GM12878 (cell line): ENCODE data around the gene SNAI3. TPM values are rescaled to one million over a fixed set of nuclear protein-coding genes. Genes with fewer than 3 reads are reported as not detected.

Experiments used
- ATAC-seq: fragments of 200-7000 bp; cut with Tn5 transposase; 3 replicates; pipeline ENCODE4 v1.9.1; 2020; ENCODE audit warnings: mild to moderate bottlenecking, moderate library complexity
- BruUV-seq: library from RNA; stranded (reverse); fragments of 400-500 nt; replicated peaks from 2 replicates; lab custom pipeline; 2021; lab: Mats Ljungman, UMichigan
- CTCF ChIA-PET: fragments of 300-600 bp; sonication (Branson Sonifier 250); formaldehyde crosslinking; extraction: SDS; loops from one replicate; lab custom pipeline; 2021; ENCODE audit warnings: inconsistent platforms; lab: Yijun Ruan, JAX
- POLR2A ChIA-PET: fragments of 350-600 bp; formaldehyde crosslinking; extraction: SDS; loops from one replicate; lab custom pipeline; 2021; ENCODE audit warnings: inconsistent platforms; lab: Charles Lee
- RAD21 ChIA-PET: fragments of 300-600 bp; sonication (Branson Sonifier 250); formaldehyde crosslinking; loops from one replicate; lab custom pipeline; 2023; ENCODE audit warnings: antibody characterized with exemption; ENCODE audit not compliant: unreplicated experiment; lab: Charles Lee
- SMC1A ChIA-PET: fragments of 300-600 bp; sonication (Branson Sonifier 250); formaldehyde crosslinking; loops from one replicate; lab custom pipeline; 2023; ENCODE audit not compliant: unreplicated experiment, uncharacterized antibody; lab: Charles Lee
- DNase-seq: peaks from one replicate; pipeline ENCODE4 v3.0.0-alpha.2; 2011; ENCODE audit warnings: low read depth, low spot score
- FAIRE-seq: peaks from 3 replicates; lab custom pipeline; 2011; peaks lifted over from hg19 to GRCh38; lab: Jason Lieb, UNC
- H2AFZ ChIP-seq: 2 replicates; pipeline ENCODE4 v1.6.0; 2011; ENCODE audit warnings: low read depth, low read length, control low read depth; ENCODE audit not compliant: control insufficient read depth
- H3K27ac ChIP-seq: 2 replicates; pipeline ENCODE4 v1.5.1; 2011; ENCODE audit warnings: control low read depth; ENCODE audit not compliant: control insufficient read depth, insufficient read depth
- H3K27me3 ChIP-seq, 2 experiments: replicated peaks in 1 of 2; 2 replicates each; pipeline versions ENCODE4 v1.6.0 to v1.6.1; 2011; ENCODE audit warnings: low read length in 1 of 2; ENCODE audit not compliant: control insufficient read depth in 2 of 2, insufficient read depth in 2 of 2
- H3K36me3 ChIP-seq, 2 experiments: 2 replicates each; pipeline ENCODE4 v1.5.1; 2011; ENCODE audit warnings: low read length in 1 of 2; ENCODE audit not compliant: control insufficient read depth in 2 of 2, insufficient read depth in 2 of 2
- H3K4me1 ChIP-seq: 2 replicates; pipeline ENCODE4 v1.6.1; 2011; ENCODE audit warnings: mild to moderate bottlenecking, low read length, moderate library complexity, mixed read lengths; ENCODE audit not compliant: control insufficient read depth, insufficient read depth
- H3K4me2 ChIP-seq: 2 replicates; pipeline ENCODE4 v1.6.0; 2011; ENCODE audit warnings: control low read depth; ENCODE audit not compliant: control insufficient read depth, insufficient read depth
- H3K4me3 ChIP-seq: fragments of 200-600 bp; sonication (generic); 2 replicates; pipeline ENCODE4 v1.5.1; 2016
- H3K79me2 ChIP-seq: 2 replicates; pipeline ENCODE4 v1.6.0; 2011; ENCODE audit warnings: low read length; ENCODE audit not compliant: control insufficient read depth, insufficient read depth
- H3K9ac ChIP-seq: 2 replicates; pipeline ENCODE4 v1.8.0; 2011; ENCODE audit warnings: low read length, control low read depth, mixed read lengths; ENCODE audit not compliant: control insufficient read depth, insufficient read depth
- H3K9me3 ChIP-seq: replicated peaks from 3 replicates; pipeline ENCODE4 v1.5.1; 2011; ENCODE audit warnings: mild to moderate bottlenecking, low read length; ENCODE audit not compliant: control insufficient read depth, insufficient read depth
- H4K20me1 ChIP-seq: 2 replicates; pipeline ENCODE4 v1.6.0; 2011; ENCODE audit not compliant: control insufficient read depth, insufficient read depth
- IKZF1 ChIP-seq: fragments of 450-650 bp; conservative IDR thresholded peaks from 2 replicates; pipeline ENCODE4 v1.6.1; 2017; ENCODE audit warnings: antibody characterized with exemption, mild to moderate bottlenecking
- POLR2A ChIP-seq: IDR thresholded peaks from 2 replicates; pipeline ENCODE4 v1.6.1; 2011; ENCODE audit warnings: low read depth, mild to moderate bottlenecking, low read length
- WRNIP1 ChIP-seq: IDR thresholded peaks from 2 replicates; pipeline ENCODE4 v1.6.1; 2011; ENCODE audit warnings: low read depth, low read length, improper control_type of control experiment, borderline replicate concordance
- WGBS: methylation state at CpG from one replicate; pipeline ENCODE4 v1.1.6; 2016; ENCODE audit warnings: low lambda C conversion rate; ENCODE audit not compliant: insufficient replicate concordance, insufficient coverage; ENCODE audit errors: missing lambda C conversion rate; 5-methylcytosine and 5-hydroxymethylcytosine counted together
- in situ Hi-C: fragments of 300-500 bp; cut with MboI; formaldehyde crosslinking; loops from 9 replicates; pipeline ENCODE4 v1.14.3; 2018; ENCODE audit warnings: mixed read lengths
- intact Hi-C: fragments of 100-400 bp; cut with micrococcal nuclease; formaldehyde crosslinking; loops from one replicate; pipeline ENCODE4 v1.14.2; 2022; ENCODE audit not compliant: unreplicated experiment
- polyA plus RNA-seq, 11 experiments: library from polyadenylated mRNA; depleted of rRNA in 4 of 11; unstranded in 6 of 11; stranded (reverse) in 5 of 11; fragments of >200 nt; fragmentation: Nextera tagmentation in 4 of 11; fragmentation: Illumina TruSeq in 1 of 11; extraction: Ambion mirVana in 4 of 11; extraction: Trizol in 1 of 11; gene quantifications; 1 replicate in 1 of 11; 2 replicates in 10 of 11; pipeline versions ENCODE4 v1.2.1 to v1.2.3, GENCODE V29; 2011 to 2016; ENCODE audit warnings: inconsistent platforms in 2 of 11, missing spikeins in 2 of 11, low read depth in 1 of 11
- total RNA-seq, 4 experiments: library from RNA; depleted of rRNA in 3 of 4; stranded (reverse); fragments of >200 nt in 3 of 4; fragmentation: Illumina TruSeq in 1 of 4; extraction: Trizol in 1 of 4; gene quantifications; 2 replicates each; pipeline versions ENCODE4 v1.2.1 to v1.2.3, GENCODE V29; 2013 to 2021

SNAI3 gene
- total and polyA plus RNA-seq, 10 of the 15 experiments (the other 5 are each of a cell fraction or from before 2014, with no cell fraction given): 0.21 to 7.4 (median 3.0) TPM

DNA sequence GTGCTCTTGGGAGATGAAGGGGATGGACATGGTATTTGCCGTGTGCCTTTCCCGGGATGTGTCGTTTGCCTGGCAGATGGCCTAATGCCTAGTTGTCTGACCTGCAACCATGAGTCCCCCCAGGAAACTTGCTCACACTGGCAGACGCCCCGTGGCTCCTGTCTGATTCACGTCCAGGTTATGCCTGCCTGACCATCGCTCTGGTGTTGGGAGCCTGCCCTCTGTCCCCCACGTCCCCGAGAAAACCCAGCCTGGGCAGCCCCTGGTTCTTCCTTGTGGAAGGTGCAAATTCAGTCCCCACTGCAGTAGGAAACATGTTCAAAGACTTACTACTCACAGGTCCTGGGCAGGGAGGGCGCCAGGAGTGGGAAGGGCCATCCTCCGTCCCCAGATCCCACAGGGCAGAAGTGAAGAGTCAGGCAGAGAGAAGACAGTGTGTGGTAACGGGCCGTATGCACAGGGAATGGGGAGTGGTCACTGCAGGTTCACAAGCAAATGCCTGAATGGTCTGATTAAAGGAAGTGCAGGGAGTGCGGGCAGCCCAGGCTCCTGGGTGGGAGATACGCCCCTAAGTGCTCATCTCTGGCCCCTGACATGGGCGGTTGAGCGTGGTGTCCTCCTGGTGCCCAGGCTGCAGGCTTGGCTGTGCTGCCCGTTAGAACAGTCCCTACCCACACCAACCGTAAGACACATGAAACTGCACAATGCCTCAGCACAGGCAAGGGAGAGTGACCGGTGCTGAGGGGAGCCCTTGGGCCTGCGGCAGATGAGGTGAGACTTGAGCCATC lies 4.2 kb upstream of the SNAI3 start:
- no TSS peak for BruUV-seq
- Histone ChIP-seq H3K4me2 (no peak overlapping the region), H2AFZ (no peak overlapping the region), H3K4me3 (no peak overlapping the region), H3K27me3 (no peaks in the 10 kb centered on the region; a peak in 1 of 4 replicates), H3K36me3 (no peaks in the 10 kb centered on the region), H4K20me1 (no peaks in the 10 kb centered on the region), H3K4me1 (peaks cover 16% of the 10 kb centered on the region), H3K9ac (no peak overlapping the region), H3K9me3 (no peaks in the 10 kb centered on the region), H3K27ac (no peak overlapping the region), H3K79me2 (no peaks in the 10 kb centered on the region)
- ChIA-PET SMC1A (no interaction called here), POLR2A (no interaction called here), RAD21 (no interaction called here), CTCF (interaction anchor here (0.7 kb wide), 1 partner anchor 10 kb away, joined by 3 read pairs; no protein-coding TSS in a partner anchor)
- no peak for TF ChIP-seq WRNIP1
- peak; percentile 20; the same call in 1 of the 2 replicates for TF ChIP-seq POLR2A
- in situ Hi-C loops (no loop called here), intact Hi-C loops (no loop called here)
- ATAC-seq (no peak), FAIRE-seq (no peak), DNase-seq (no peak)
- WGBS: 71% methylated on average over 21 of the region's 21 CpGs

DNA sequence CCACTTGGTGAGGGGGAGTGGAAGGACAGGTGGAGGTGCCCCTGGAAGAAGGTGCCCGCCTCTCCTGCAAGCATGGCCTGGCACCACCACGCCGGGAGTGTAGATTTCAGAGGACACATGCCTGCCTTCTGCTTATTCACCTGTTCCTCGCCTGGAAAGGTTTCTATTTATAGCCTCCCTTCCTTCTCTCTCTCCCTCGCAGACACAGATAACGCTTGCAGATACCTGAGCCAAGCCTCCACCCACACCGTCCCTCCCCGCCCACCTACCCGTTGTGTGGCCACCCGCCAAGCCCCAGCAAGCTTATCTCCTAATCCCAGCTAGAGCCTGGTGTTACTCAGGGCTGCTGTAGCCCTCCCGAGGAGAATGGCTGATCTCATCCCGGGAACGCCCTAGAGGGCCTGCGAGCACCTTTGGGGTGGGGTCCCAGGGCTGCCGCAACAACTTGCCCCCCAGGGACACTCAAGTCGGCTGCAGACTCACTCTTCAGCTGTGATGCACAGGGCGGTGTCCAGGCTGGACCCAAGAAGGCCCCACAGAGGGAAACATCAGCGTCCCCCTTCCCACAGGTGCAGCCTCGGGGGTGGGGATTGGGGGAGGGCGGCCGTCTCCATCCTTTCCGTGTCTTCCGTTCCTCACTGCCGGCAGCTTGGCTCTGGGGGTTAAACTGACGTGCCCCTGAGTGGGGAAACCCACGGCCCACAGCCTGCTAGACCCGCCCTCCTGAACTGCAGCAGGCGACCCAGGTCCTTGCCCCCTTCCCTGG lies 1.9 kb upstream of the SNAI3 start:
- ChIA-PET SMC1A (interaction anchor here (0.6 to 1.3 kb wide), 3 partner anchors 13 to 811 kb away, joined by 3 to 7 read pairs (median 4); no protein-coding TSS in a partner anchor), RAD21 (no interaction called here), POLR2A (interaction anchor here (0.8 kb wide), 1 partner anchor 15 kb away, joined by 3 read pairs; no protein-coding TSS in a partner anchor)
- no peak overlapping the region for H3K27ac ChIP-seq
- no peak overlapping the region for H2AFZ ChIP-seq
- peaks cover 32% of the 10 kb centered on the region for H3K4me1 ChIP-seq
- DNase-seq: no peak
- H3K36me3 ChIP-seq: no peaks in the 10 kb centered on the region
- WGBS: 64% methylated on average over 28 of the region's 28 CpGs
- intact Hi-C loops: no loop called here
- no peak for TF ChIP-seq POLR2A
- TF ChIP-seq IKZF1: no peak
- TF ChIP-seq, all 136 proteins: peak for 0
- ATAC-seq: no peak
- no peaks in the 10 kb centered on the region; a peak in 1 of 4 replicates for H3K27me3 ChIP-seq
- no peak overlapping the region for H3K4me3 ChIP-seq
- BruUV-seq: no TSS peak
- in situ Hi-C loops: no loop called here
- no peak overlapping the region for H3K4me2 ChIP-seq
- no peaks in the 10 kb centered on the region for H3K79me2 ChIP-seq
- H3K9me3 ChIP-seq: no peaks in the 10 kb centered on the region
- H4K20me1 ChIP-seq: no peaks in the 10 kb centered on the region
- CTCF ChIA-PET: interaction anchor here (1.1 to 2.0 kb wide), 4 partner anchors 13 to 49 kb away, joined by 3 to 7 read pairs (median 4); no protein-coding TSS in a partner anchor
- no peak for FAIRE-seq
- H3K9ac ChIP-seq: no peak overlapping the region
